ENCODE measurements around the gene GPR155. TPM values are rescaled to one million over a fixed set of nuclear protein-coding genes. Genes with fewer than 3 reads are reported as not detected.

The GPR155 gene
- total and polyA plus RNA-seq, 2 of the 4 experiments (the other 2 are of a cell fraction) = 2.3 to 3.4 TPM

- in situ Hi-C loops (cut with MboI; ENCODE audit: low sequenced_read_pairs) (no loop called here), dilution Hi-C loops (cut with HindIII; ENCODE audit: low sequenced_read_pairs, unreplicated experiment) (no loop called here), intact Hi-C loops (cut with micrococcal nuclease) (loop anchor here (1.0 kb wide), 1 partner anchor 13 kb away; no protein-coding TSS in a partner anchor)
- ATAC-seq (ENCODE audit: low read depth) = no peak
- WGBS, 2 experiments (ENCODE audit: extremely low coverage in 2 of 2, insufficient read length in 1 of 2) = 46% methylated on average over 2 of the region's 5 CpGs; no CpG with 5 or more reads in 1 of the 2 experiments
- Histone ChIP-seq H2AK5ac (ENCODE audit: low read depth, low read length) (no peak overlapping the region), H3K79me1 (ENCODE audit: low read depth in 1 of 2, low read length in 2 of 2) (no peaks in the 10 kb centered on the region), H2AK9ac (replicated peaks; ENCODE audit: low read depth, low read length, poor library complexity) (no peak overlapping the region), H2BK120ac (ENCODE audit: low read depth, low read length) (no peak overlapping the region), H3K36me3 (ENCODE audit: control insufficient read depth, insufficient read depth, low read length) (no peaks in the 10 kb centered on the region), H2BK5ac (ENCODE audit: low read depth, low read length, poor library complexity, severe bottlenecking) (no peak overlapping the region), H3K27me3 (ENCODE audit: control insufficient read depth, insufficient read depth, low read length) (peaks cover 12% of the 10 kb centered on the region), H3K56ac (ENCODE audit: extremely low read depth, insufficient read depth, low read length) (no peak overlapping the region), H3K9ac (ENCODE audit: low read depth, low read length) (no peak overlapping the region), H3K9me3 (ENCODE audit: control insufficient read depth, insufficient read depth, low read length) (peaks cover 2% of the 10 kb centered on the region; the same call in 1 of the 2 replicates), H4K8ac (ENCODE audit: low read depth in 2 of 2, low read length in 2 of 2) (no peak overlapping the region), H3K4me2 (ENCODE audit: low read depth, low read length) (no peak overlapping the region), H2BK20ac (ENCODE audit: low read depth, low read length) (no peak overlapping the region), H3K23ac (ENCODE audit: low read depth, low read length) (no peak overlapping the region), H2BK15ac (ENCODE audit: low read depth, low read length) (no peak overlapping the region), H3K27ac (ENCODE audit: insufficient read depth, low read length) (no peak overlapping the region), H4K91ac (ENCODE audit: insufficient read depth, low read depth, low read length) (no peak overlapping the region), H3K18ac (ENCODE audit: low read depth, low read length) (no peak overlapping the region), H3K4me3 (ENCODE audit: insufficient read depth, low read depth, low read length) (no peak overlapping the region), H3K4me1 (ENCODE audit: control insufficient read depth, insufficient read depth, low read length) (no peaks in the 10 kb centered on the region), H3K4ac (ENCODE audit: low read depth, low read length) (no peak overlapping the region), H2AFZ (replicated peaks; ENCODE audit: low read length, poor library complexity) (no peak overlapping the region), H3K14ac (replicated peaks; ENCODE audit: low read depth, low read length) (no peak overlapping the region), H4K20me1 (ENCODE audit: insufficient read depth, low read length) (no peaks in the 10 kb centered on the region), H4K5ac (ENCODE audit: low read depth, low read length) (no peak overlapping the region), H3K9me1 (ENCODE audit: insufficient read depth, low read length) (no peaks in the 10 kb centered on the region)
- POLR2A ChIA-PET (ENCODE audit: unreplicated experiment) = no interaction called here
- no peak for DNase-seq
- CTCF ChIA-PET = no interaction called here
- TF ChIP-seq CTCF (conservative IDR thresholded peaks at IDR 0.05; ENCODE audit: low read depth, low read length) (no peak), CHD1 (IDR thresholded peaks at IDR 0.05; ENCODE audit: low read depth, low read length) (no peak), RFX5 (IDR thresholded peaks at IDR 0.05; ENCODE audit: low read depth, low read length) (no peak), USF2 (IDR thresholded peaks at IDR 0.05; ENCODE audit: low read depth, low read length) (no peak), MXI1 (IDR thresholded peaks at IDR 0.05; ENCODE audit: borderline replicate concordance, low read depth, low read length) (no peak), CEBPB (IDR thresholded peaks at IDR 0.05; ENCODE audit: low read depth, low read length) (no peak), POLR2A (IDR thresholded peaks at IDR 0.05; ENCODE audit: low read depth, low read length) (no peak), MAZ (IDR thresholded peaks at IDR 0.05; ENCODE audit: borderline replicate concordance, low read depth, low read length) (no peak), RCOR1 (IDR thresholded peaks at IDR 0.05; ENCODE audit: insufficient replicate concordance, low read length) (no peak), MAFK (IDR thresholded peaks at IDR 0.05; ENCODE audit: low read depth, low read length) (no peak), BHLHE40 (IDR thresholded peaks at IDR 0.05; ENCODE audit: low read depth, low read length) (no peak), ELK1 (IDR thresholded peaks at IDR 0.05; ENCODE audit: borderline replicate concordance, low read depth, low read length) (no peak), FOS (IDR thresholded peaks at IDR 0.05; ENCODE audit: low read depth, low read length) (no peak), SMC3 (IDR thresholded peaks at IDR 0.05; ENCODE audit: low read depth, low read length) (no peak), NFE2L2 (IDR thresholded peaks at IDR 0.05; ENCODE audit: low read depth, low read length) (no peak), RAD21 (IDR thresholded peaks at IDR 0.05; ENCODE audit: low read length) (no peak)
- BruUV-seq (replicated peaks) = no TSS peak
Measured at GRCh38 chr2:174499371-174499770, 12.5 kb upstream of the GPR155 start.

Measured in IMR-90 (cell line).